GM19193 (cell line): ENCODE measurements around the gene IGF2BP2.

Source experiments
- POLR2A ChIP-seq: IDR thresholded peaks from 4 replicates; pipeline ENCODE4 v1.6.1; 2011; ENCODE audit not compliant: insufficient read depth, insufficient read length; ENCODE audit errors: extremely low read depth

IGF2BP2 gene

DNA sequence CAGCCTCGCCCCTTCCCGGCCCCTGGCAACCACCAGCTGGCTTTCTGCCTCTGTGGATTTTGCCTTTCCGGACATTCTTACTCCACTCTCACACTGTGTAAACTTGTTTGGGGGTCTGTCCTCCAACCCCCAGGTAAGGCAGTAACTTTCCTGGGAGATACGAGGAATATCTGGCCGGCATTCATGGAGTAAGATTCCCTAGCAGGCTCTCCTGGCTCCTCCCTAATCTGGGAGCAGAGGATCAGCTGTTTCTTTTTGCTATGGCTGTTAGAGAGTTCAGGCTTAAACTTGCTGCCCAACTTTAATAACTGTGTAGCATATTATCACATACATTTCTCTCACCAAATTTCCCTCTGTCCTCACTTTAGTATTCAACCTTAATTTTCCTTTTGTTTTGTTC is 64.3 kb downstream of the IGF2BP2 start:
- no peak for TF ChIP-seq POLR2A

DNA sequence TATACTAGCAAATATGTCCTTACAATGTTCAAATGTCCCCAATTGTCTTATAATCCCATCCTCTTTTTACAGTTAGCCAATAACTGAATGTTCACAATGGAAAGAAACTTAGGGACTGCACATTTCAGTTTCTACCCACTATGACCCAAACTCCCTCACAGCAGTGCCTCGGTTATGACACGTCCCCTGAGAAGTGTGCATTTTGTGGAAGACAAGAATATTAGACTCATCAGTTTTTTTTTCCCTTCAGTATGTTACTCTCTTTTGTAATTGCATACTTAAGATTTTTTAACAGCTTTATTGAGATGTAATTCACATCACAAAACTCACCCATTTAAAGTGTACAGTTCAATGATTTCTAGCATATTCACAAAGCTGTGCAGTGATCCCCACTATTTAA is 64.8 kb downstream of the IGF2BP2 start:
- no peak for TF ChIP-seq POLR2A

DNA sequence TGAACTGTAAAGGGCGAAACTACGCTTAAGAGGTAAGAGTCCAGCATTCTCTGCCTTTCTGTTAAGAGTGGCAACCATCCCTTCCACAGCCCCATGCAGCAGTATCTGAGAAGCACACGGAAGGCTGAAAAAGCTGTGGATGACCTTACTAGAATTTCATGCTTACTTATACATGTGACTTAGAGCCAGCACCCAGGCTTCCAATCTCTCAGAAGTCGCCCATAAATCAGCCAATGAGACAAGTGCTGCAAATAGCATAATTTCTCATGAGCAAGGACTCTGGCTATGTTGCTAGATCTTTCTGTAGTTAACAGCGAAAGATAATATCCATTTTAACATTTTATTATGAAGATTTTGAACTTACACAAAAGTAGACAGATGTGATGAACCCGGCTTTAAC is 65.3 kb downstream of the IGF2BP2 start:
- TF ChIP-seq POLR2A = no peak

DNA sequence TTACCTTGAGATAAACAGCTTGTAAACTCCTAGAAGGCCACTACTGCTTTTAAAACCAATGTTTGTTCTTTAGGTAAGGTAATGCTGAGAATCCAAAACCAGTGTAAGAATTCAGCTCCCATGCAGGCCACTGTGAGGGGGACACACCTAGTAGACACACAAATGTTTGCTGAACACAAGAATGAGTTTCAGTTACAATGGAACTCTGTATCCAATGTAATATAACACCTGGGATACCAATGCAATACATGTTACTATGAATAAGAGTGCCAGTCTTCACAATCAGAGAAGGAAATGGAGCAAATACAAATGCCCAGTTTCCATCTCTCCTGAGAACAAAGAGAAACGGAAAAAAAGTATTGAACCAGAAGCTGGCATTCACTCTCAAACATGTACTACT is 65.9 kb downstream of the IGF2BP2 start:
- TF ChIP-seq POLR2A = no peak

DNA sequence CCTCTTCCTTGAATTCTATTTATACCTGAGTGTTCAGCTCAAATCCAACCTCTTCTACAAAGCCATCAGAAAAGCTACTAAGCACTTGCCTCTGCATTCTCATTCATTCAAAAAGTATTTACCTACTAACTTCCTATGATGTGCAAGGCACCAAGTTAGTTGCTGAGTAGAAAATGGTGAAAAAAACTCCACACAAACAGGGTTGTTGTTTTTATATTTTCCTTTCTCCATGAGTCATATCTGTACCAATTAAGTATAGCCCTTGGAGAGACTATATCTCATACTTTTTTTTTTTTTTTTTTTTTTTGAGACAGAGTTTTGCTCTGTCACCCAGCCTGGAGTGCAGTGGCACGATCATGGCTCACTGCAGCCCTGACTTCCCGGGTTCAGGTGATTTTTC is 67.7 kb downstream of the IGF2BP2 start:
- TF ChIP-seq POLR2A = no peak

DNA sequence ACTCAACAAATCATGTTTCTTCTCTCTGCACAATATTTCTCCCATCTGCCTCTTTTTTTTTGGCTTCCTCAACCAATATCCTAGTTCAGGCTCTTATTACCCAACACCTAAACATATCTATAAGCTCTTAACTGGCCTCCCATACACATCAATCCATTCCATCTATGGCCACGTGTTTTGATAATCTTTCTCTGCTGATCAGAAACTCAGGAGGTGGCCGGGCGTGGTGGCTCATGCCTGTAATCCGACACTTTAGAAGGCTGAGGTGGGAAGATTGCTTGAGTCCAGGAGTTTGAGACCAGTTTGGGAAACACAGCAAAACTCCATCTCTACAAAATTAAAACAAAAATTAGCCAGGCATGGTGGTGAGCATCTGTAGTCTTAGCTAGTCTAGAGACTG is 68.4 kb downstream of the IGF2BP2 start:
- no peak for TF ChIP-seq POLR2A

DNA sequence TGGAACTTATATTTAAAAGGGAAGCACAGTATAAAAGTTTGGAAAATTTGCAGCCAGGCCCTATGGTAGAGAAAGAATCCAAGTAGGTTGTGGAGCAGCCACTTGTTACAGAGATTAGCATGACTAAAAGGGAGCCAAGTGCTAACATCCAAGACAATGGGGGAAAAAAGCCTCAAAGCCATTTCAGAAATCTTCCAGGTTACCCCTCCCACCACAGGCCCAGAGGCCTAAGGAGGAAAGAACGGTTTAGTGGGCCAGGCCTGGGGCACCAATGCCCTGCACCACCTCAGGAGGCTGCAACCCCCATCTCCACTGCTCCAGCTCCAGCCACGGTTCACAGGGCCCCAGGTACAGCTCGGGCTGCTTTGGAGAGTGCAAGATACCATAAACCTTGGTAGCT is 69.9 kb downstream of the IGF2BP2 start:
- no peak for TF ChIP-seq POLR2A

DNA sequence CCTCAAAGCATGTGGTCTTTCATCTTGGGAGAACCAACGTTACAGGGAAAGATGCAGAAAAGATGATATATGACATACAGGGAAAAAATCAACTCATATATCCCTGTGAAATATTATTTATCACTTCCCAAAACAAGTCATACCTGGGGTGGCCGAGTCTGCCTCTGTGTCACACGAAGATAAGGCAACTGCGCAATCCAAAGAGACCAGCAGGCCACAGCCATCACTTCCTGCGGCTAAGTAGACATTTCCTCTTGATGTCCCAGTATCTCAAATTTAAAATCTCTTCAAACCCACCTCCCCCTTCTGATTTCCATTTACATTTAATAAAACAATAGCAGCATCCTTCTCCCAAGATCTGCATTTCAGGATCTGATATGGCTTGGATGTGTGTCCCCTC is 71.5 kb downstream of the IGF2BP2 start:
- TF ChIP-seq POLR2A = no peak

DNA sequence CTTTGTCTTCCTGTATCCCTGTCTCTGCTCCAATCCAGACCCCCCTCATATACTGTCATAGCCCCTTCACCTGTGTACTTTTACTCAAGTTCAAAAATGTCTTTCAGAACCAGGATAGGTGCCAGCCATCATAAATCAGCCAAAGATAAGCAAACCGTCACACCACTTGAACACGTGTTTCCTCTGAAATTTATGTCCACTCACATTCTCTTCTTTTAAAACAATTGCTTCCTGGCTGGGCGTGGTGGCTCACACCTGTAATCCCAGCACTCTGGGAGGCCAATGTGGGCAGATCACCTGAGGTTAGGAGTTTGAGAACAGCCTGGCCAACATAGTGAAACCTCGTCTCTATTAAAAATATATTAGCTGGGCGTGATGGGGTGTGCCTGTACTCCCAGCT is 74.1 kb downstream of the IGF2BP2 start:
- TF ChIP-seq POLR2A = no peak

DNA sequence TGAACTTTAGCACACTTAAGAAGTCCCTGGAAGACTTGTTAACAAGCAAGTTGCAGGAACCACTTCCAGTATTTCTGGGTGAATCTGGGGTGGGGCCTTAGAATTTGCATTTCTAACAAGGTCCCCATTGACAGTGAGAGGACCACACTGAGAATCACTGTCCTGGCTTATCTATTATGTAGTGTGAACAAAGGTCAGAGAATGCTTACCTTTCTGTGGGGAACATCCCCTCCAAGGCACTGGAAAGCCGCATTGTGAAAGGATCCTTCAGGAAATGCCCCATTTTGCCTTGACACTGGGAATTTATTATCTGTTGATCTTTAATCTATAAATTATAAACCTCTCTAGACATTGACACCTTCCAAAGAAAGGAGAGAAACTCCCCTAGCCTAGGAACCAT is 74.8 kb downstream of the IGF2BP2 start:
- TF ChIP-seq POLR2A = no peak

DNA sequence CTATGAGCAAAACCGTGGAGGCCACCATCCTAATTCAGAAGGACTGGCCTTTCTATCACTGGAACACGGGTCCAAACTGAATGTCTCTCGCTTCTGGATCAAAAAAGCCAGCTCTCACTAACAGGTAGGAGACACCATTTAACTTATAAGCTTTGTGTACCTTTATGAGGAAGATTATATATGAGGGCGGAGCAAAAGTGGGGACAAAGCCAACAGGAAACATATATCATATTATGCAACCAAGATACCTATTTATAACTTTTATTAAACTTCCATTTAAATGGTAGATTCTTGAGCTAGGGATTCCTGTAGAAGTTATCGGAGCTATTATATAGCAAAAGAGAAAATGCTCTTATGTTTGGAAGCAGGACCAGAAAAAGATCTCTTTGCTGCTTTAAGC is 78.4 kb downstream of the IGF2BP2 start:
- no peak for TF ChIP-seq POLR2A

DNA sequence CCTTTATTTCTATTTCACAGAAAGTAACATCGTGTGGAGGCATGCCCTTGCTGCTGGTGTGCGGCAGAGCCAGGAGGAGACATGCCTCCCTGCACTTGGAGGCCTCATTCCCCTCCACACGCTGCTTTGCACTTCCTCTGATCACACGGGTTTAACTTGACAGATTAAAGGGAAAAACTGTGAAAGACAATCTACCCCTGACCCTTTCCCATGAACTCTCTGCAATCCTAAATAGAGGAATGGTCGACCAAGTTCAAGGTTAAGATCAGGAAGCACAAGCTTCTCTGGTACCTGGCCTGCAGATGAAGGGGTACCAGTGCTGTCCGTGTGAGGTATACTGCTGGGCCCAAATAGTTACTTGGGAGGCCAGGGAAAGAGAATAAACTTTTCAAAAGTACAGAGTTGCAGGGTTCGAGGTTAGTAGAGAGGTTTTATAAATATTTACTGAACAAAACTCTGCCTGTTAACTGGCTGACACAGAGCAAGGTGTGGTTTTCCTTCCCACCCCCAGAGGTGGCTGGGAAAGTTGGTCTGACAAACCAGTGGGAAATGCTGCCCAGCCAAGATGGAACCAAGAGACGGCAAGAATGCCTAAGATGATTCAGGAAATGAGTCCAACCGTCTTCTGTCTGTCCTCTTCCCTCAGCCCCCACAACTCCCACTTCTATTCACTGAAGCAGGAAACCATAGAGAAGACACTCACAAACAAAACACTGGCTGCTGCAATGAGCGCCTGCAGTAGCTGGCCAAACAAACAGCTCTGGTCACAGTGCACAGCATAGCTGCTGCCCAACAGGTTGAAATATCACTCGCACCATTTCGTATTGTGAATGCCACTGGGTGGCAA is 79.6 kb downstream of the IGF2BP2 start:
- TF ChIP-seq POLR2A = no peak

DNA sequence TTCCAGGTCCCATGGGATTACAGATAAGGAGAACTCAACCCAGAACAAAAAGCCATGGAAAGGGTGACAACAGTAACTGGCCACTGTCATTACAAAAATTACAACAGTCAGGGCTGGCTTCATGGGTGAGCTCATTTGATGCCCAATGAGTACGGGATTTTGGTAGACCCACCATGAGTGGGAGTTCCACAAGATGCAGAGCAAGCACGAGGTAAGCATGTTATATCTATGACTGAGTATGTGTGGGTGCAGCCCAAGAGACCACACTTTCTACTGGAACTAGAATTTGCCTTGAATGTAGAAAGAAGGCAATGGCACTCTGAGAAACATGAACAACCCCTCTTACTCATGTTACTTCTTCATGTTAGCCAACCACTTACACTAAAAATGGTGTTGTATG is 83.3 kb downstream of the IGF2BP2 start:
- TF ChIP-seq POLR2A = no peak

DNA sequence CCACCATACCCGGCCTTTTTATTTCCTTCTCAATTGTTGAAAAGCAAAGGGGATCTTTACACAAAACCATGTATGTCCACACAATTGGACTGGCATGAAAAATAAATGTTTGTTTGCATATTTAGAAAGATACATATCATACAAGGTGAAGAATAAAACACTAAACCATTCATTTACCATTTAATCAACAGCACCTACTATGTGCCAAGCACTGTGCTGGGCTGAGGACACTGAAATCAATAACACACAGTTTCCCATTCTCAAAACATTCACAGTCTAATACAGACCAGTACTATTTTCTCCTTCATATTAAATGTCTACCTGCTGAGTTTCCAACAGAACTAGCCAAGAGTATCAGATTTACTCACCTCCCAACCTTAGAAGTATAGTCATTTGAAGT is 84.7 kb downstream of the IGF2BP2 start:
- TF ChIP-seq POLR2A = no peak

DNA sequence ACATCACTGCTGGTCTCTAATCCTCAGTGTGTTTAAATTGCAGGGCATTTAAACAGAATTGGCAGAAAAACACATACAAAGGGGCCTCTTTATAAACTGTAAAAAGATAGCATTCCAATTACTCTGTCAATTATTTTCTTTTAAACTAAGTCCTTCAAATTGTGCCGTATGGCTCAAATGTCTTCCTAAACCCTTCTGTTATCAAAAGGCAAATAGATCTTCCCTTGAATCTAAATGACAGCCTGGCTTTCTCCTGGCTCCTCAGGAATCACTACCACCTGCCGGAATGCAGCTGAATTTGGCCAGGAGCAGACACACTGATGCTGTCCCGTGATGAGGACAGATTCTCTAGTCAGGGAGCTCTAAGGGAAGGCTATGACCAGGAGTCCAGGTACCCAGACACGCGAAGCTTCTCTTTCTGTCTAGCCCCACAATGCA is 85.6 kb downstream of the IGF2BP2 start:
- no peak for TF ChIP-seq POLR2A

DNA sequence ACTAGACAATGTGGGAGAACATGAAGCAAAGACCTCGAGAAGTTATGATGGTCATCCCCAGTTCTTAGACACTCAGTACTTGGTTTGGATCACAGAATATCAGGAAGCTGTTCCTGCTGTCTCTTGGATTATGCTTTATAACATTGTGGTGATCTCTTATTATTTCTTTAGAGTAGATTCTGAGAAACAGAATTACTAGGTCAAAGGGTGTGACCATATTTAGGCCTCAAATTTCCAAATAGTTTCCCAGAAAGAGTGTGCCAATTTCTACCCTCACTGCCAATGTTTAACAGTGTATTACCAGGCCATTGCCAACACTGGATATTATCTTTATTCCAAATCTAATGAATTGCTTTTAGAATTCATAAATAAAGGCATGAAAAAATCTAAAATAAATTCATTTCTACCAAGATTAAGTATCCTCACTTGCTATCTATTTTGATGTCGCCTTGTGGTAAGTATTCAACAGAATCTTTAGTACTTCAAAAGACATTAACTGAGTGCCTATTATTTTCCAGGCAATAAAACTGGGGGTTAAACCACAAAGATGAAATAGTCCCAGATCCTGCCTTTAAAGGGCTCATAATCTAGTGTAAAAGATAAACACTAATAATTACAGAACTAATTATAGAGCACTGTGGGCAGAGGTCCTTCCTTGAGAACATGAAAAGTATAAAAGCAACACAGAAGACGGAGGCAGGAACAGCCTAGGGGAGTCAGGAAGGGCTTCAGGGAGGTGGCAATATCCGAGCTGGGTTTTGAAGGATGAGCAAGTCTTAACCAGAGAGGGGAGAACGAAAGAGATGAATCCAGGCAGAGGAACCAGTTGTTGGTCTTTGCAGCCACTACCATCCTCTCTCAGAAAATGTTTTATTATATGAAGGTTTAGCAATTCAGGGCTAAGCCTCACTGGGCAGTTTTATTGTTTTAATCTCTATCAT is 86.8 kb downstream of the IGF2BP2 start:
- no peak for TF ChIP-seq POLR2A
